ENCODE data around the gene COL18A1. TPM values are rescaled to one million over a fixed set of nuclear protein-coding genes. Genes with fewer than 3 reads are reported as not detected.

COL18A1 gene
- total and polyA plus RNA-seq, 2 donors (not counting 1 experiment from before 2014, with no cell fraction given): 15.6 to 24.7 TPM

DNA sequence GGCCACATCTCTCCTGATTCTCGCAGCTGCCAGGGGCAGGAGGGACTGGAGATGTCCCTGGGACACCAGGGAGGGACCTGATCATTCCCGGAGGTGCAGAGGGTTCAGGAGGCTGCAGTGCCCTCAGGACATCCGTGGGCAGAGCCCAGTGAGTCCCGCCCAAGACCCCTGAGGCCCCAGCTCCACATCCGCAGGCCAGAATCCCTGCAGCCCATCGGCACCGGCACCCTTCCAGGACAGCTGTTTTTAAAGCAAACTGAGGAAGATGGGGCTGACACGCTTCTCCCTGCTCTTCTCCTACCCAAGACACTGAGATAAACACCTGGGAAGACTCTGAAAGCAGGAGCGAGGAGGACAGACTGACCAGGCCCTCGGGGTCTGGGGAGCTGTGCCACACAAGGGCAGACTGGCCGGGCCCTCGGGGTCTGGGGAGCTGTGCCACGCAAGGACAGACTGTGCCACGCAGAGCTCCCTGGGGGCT is 111.7 kb downstream of the COL18A1 start:
- Histone ChIP-seq H3K9ac (ENCODE audit: low read length) (no peak overlapping the region), H3K4me2 (replicated peaks; ENCODE audit: low read depth, low read length, poor library complexity, severe bottlenecking) (no peak overlapping the region), H3K27ac (ENCODE audit: low read length in 2 of 2) (no peak overlapping the region), H3K27me3 (replicated peaks in 1 of 4; ENCODE audit: control extremely low read depth in 1 of 4, control insufficient read depth in 3 of 4, insufficient read depth in 4 of 4, low read length in 3 of 4) (no peaks in the 10 kb centered on the region), H4K20me1 (ENCODE audit: control insufficient read depth, insufficient read depth, low read length, poor library complexity, severe bottlenecking) (no peaks in the 10 kb centered on the region), H2AFZ (ENCODE audit: insufficient read depth, low read depth, low read length, poor library complexity, severe bottlenecking) (no peak overlapping the region), H3K36me3 (replicated peaks in 1 of 2; ENCODE audit: control extremely low read depth in 1 of 2, control insufficient read depth in 1 of 2, extremely low read depth in 1 of 2, insufficient read depth in 2 of 2, low read length in 1 of 2) (peaks cover 5 to 6% of the 10 kb centered on the region in 2 experiments), H3K9me3 (ENCODE audit: control extremely low read depth in 1 of 3, control insufficient read depth in 2 of 3, insufficient read depth in 1 of 3, low read length in 2 of 3) (peaks cover 8 to 19% (median 17%) of the 10 kb centered on the region in 3 donors), H3K79me2 (ENCODE audit: control insufficient read depth, insufficient read depth, low read length) (no peaks in the 10 kb centered on the region), H3K4me3 (ENCODE audit: control extremely low read depth in 1 of 5, extremely low read depth in 1 of 5, insufficient read depth in 1 of 5, low read depth in 2 of 5, low read length in 4 of 5) (no peak overlapping the region), H3K4me1 (ENCODE audit: control insufficient read depth in 2 of 2, insufficient read depth in 2 of 2, low read length in 2 of 2) (no peaks in the 10 kb centered on the region)
- no peak overlapping the region for H3K27ac Mint-ChIP-seq
- ChIA-PET CTCF (interaction anchor here (1.3 kb wide), 1 partner anchor 63 kb away, joined by 3 read pairs; no protein-coding TSS in a partner anchor), POLR2A (no interaction called here)
- 86% methylated on average over 14 of the region's 14 CpGs for WGBS (ENCODE audit: insufficient coverage)
- H3K4me3 Mint-ChIP-seq: no peak overlapping the region
- H3K27me3 Mint-ChIP-seq: no peaks in the 10 kb centered on the region
- intact Hi-C loops (cut with micrococcal nuclease): no loop called here
- no peaks in the 10 kb centered on the region for H3K4me1 Mint-ChIP-seq
- H3K9me3 Mint-ChIP-seq (ENCODE audit: insufficient read depth): peaks cover 12% of the 10 kb centered on the region
- DNase-seq (no peak), ATAC-seq (ENCODE audit: low read depth) (no peak)
- TF ChIP-seq EZH2 (IDR thresholded peaks at IDR 0.05; ENCODE audit: borderline replicate concordance, insufficient read depth, low read depth, low read length, poor library complexity, severe bottlenecking): no peak
- TF ChIP-seq, protein P1, sequence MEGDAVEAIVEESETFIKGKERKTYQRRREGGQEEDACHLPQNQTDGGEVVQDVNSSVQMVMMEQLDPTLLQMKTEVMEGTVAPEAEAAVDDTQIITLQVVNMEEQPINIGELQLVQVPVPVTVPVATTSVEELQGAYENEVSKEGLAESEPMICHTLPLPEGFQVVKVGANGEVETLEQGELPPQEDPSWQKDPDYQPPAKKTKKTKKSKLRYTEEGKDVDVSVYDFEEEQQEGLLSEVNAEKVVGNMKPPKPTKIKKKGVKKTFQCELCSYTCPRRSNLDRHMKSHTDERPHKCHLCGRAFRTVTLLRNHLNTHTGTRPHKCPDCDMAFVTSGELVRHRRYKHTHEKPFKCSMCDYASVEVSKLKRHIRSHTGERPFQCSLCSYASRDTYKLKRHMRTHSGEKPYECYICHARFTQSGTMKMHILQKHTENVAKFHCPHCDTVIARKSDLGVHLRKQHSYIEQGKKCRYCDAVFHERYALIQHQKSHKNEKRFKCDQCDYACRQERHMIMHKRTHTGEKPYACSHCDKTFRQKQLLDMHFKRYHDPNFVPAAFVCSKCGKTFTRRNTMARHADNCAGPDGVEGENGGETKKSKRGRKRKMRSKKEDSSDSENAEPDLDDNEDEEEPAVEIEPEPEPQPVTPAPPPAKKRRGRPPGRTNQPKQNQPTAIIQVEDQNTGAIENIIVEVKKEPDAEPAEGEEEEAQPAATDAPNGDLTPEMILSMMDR (IDR thresholded peaks at IDR 0.05): no peak

DNA sequence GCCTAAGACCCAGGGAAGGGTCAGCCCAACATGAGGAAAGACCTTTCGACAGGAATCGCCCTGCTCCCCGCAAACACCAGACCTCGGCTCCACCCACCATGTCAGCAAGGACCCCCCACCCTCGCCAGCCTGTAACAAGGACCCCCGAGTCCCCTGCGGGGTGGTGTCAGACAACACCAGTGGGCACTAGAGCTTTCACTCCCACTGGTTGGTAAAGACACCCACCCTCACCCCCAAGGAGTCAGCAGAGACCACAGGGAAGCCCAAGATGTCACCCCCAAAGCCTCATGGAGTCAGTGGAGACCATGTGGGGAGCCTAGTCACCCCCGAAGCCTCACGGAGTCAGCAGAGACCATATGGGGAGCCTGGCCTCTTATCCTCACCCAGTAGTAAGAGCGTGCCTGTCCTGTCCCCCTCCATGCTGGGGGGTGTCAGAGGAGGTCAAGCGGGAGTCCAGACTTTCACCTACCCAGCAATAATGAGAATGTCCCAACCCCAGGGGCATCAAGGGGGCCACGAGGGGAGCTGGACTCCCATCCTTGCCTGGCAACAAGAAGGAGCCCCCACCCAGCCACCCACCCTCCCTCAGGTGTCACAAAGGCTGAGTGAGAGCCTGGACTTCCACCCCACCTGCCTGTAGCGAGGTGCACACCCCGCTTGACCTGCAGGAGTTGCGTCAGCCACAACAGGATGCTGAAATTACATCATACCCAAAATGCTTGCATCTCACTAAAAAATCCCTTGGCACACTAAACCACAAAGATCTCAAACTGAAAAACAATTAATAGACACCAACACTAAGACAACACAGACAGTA is 112.5 kb downstream of the COL18A1 start:
- no peak for ATAC-seq (ENCODE audit: low read depth)
- CTCF ChIA-PET: interaction anchor here (1.3 kb wide), 1 partner anchor 64 kb away, joined by 3 read pairs; no protein-coding TSS in a partner anchor

More for the DNA sequence above, 112.5 kb downstream of the COL18A1 start:
- Mint-ChIP-seq H3K27me3 (no peaks in the 10 kb centered on the region), H3K4me1 (no peaks in the 10 kb centered on the region), H3K4me3 (no peak overlapping the region), H3K27ac (no peak overlapping the region), H3K9me3 (ENCODE audit: insufficient read depth) (peaks cover 12% of the 10 kb centered on the region)
- 86% methylated on average over 13 of the region's 15 CpGs for WGBS (ENCODE audit: insufficient coverage)
- no peak for DNase-seq
- Histone ChIP-seq H3K9me3 (ENCODE audit: control extremely low read depth in 1 of 3, control insufficient read depth in 2 of 3, insufficient read depth in 1 of 3, low read length in 2 of 3) (peaks cover 8 to 20% (median 17%) of the 10 kb centered on the region in 3 donors), H4K20me1 (ENCODE audit: control insufficient read depth, insufficient read depth, low read length, poor library complexity, severe bottlenecking) (no peaks in the 10 kb centered on the region), H3K79me2 (ENCODE audit: control insufficient read depth, insufficient read depth, low read length) (no peaks in the 10 kb centered on the region), H2AFZ (ENCODE audit: insufficient read depth, low read depth, low read length, poor library complexity, severe bottlenecking) (no peak overlapping the region), H3K4me1 (ENCODE audit: control insufficient read depth in 2 of 2, insufficient read depth in 2 of 2, low read length in 2 of 2) (no peaks in the 10 kb centered on the region), H3K27me3 (replicated peaks in 1 of 4; ENCODE audit: control extremely low read depth in 1 of 4, control insufficient read depth in 3 of 4, insufficient read depth in 4 of 4, low read length in 3 of 4) (no peaks in the 10 kb centered on the region), H3K9ac (ENCODE audit: low read length) (no peak overlapping the region), H3K27ac (ENCODE audit: low read length in 2 of 2) (no peak overlapping the region), H3K4me2 (replicated peaks; ENCODE audit: low read depth, low read length, poor library complexity, severe bottlenecking) (no peak overlapping the region), H3K4me3 (ENCODE audit: control extremely low read depth in 1 of 5, extremely low read depth in 1 of 5, insufficient read depth in 1 of 5, low read depth in 2 of 5, low read length in 4 of 5) (no peak overlapping the region), H3K36me3 (replicated peaks in 1 of 2; ENCODE audit: control extremely low read depth in 1 of 2, control insufficient read depth in 1 of 2, extremely low read depth in 1 of 2, insufficient read depth in 2 of 2, low read length in 1 of 2) (peaks cover 5 to 10% of the 10 kb centered on the region in 2 experiments)
- intact Hi-C loops (cut with micrococcal nuclease): no loop called here
- TF ChIP-seq, protein P1 (IDR thresholded peaks at IDR 0.05): no peak
- TF ChIP-seq EZH2 (IDR thresholded peaks at IDR 0.05; ENCODE audit: borderline replicate concordance, insufficient read depth, low read depth, low read length, poor library complexity, severe bottlenecking): no peak
- POLR2A ChIA-PET: no interaction called here
